A549 (cell line): ENCODE measurements around the gene CCDC167. TPM values are rescaled to one million over a fixed set of nuclear protein-coding genes. Genes with fewer than 3 reads are reported as not detected.

ENCODE experiments used
- ATAC-seq, 2 experiments: fragments of 200-7000 bp in 1 of 2; fragments of >200 bp in 1 of 2; cut with Nextera tagmentation in 1 of 2; cut with Tn5 transposase in 1 of 2; 3 replicates each; pipeline versions ENCODE4 v1.8.0 to v1.9.1; 2018 to 2020; ENCODE audit warnings: mild to moderate bottlenecking in 1 of 2, moderate library complexity in 1 of 2
- CTCF ChIA-PET: fragments of 300-600 bp; sonication (Branson Sonifier 250); formaldehyde crosslinking; extraction: SDS; loops from one replicate; lab custom pipeline; 2021; ENCODE audit warnings: antibody characterized with exemption, inconsistent platforms; lab: Yijun Ruan, JAX
- POLR2A ChIA-PET: fragments of 350-600 bp; formaldehyde crosslinking; extraction: SDS; loops from one replicate; lab custom pipeline; 2021; ENCODE audit warnings: antibody characterized with exemption, inconsistent platforms; lab: Yijun Ruan, JAX
- DNase-seq, 2 experiments: peaks; one replicate each; pipeline versions ENCODE4 v3.0.0 to v3.0.0-alpha.2; 2011 to 2016; ENCODE audit warnings: low read depth in 1 of 2, low spot score in 1 of 2
- FAIRE-seq: peaks from 2 replicates; lab custom pipeline; 2011; peaks lifted over from hg19 to GRCh38; lab: Jason Lieb, UNC
- H3K27ac ChIP-seq, 2 experiments: fragments of >200 bp; sonication (Bioruptor Twin); formaldehyde crosslinking; 3 replicates each; pipeline ENCODE4 v1.5.1; 2016 to 2017
- H3K4me1 ChIP-seq: fragments of >200 bp; sonication (Bioruptor Twin); formaldehyde crosslinking; 3 replicates; pipeline ENCODE4 v1.6.1; 2016
- H3K4me2 ChIP-seq: fragments of >200 bp; sonication (Bioruptor Twin); formaldehyde crosslinking; 3 replicates; pipeline ENCODE4 v1.6.1; 2016
- H3K4me3 ChIP-seq: fragments of >200 bp; sonication (Bioruptor Twin); formaldehyde crosslinking; 3 replicates; pipeline ENCODE4 v1.5.1; 2016
- H3K9me3 ChIP-seq: fragments of >200 bp; sonication (Bioruptor Twin); formaldehyde crosslinking; 3 replicates; pipeline ENCODE4 v1.6.1; 2016
- ATOH8 ChIP-seq: fragments of 250-450 bp; sonication (Bioruptor Pico); IDR thresholded peaks from 2 replicates; pipeline ENCODE4 v1.5.0; 2020; ENCODE audit warnings: low read depth, mild to moderate bottlenecking, moderate library complexity
- BHLHE40 ChIP-seq: IDR thresholded peaks from 2 replicates; pipeline ENCODE4 v1.6.1; 2012; ENCODE audit warnings: low read depth, low read length, inconsistent platforms
- CHD2 ChIP-seq: fragments of 150-350 bp; IDR thresholded peaks from 2 replicates; pipeline ENCODE4 v1.6.1; 2014; ENCODE audit warnings: low read length; ENCODE audit not compliant: partially characterized antibody
- EHMT2 ChIP-seq: fragments of 200-600 bp; sonication (generic); IDR thresholded peaks from 2 replicates; pipeline ENCODE4 v1.6.1; 2016; ENCODE audit warnings: antibody characterized with exemption, low read depth, mild to moderate bottlenecking, moderate library complexity
- FOSB ChIP-seq: fragments of 250-450 bp; sonication (Bioruptor Pico); IDR thresholded peaks from 2 replicates; pipeline ENCODE4 v1.5.0; 2020; ENCODE audit warnings: mild to moderate bottlenecking, moderate library complexity
- GATA3 ChIP-seq: IDR thresholded peaks from 2 replicates; pipeline ENCODE4 v1.6.1; 2012; ENCODE audit warnings: borderline replicate concordance
- HES2 ChIP-seq: fragments of >200 bp; sonication (Bioruptor Twin); formaldehyde crosslinking; IDR thresholded peaks from 2 replicates; pipeline ENCODE4 v1.6.1; 2016
- HMGXB4 ChIP-seq: fragments of 250-450 bp; sonication (Bioruptor Pico); IDR thresholded peaks from 2 replicates; pipeline ENCODE4 v1.5.0; 2021; ENCODE audit warnings: mild to moderate bottlenecking, moderate library complexity, borderline replicate concordance
- HOXB5 ChIP-seq: fragments of 250-450 bp; sonication (Bioruptor Pico); IDR thresholded peaks from 2 replicates; pipeline ENCODE4 v1.5.0; 2020; ENCODE audit warnings: mild to moderate bottlenecking, moderate library complexity
- JUN ChIP-seq, 2 experiments: fragments of >200 bp; sonication (Bioruptor Twin); formaldehyde crosslinking; IDR thresholded peaks; 2 replicates in 1 of 2; 3 replicates in 1 of 2; pipeline ENCODE4 v1.6.1; 2016 to 2017
- MAFK ChIP-seq: fragments of 450-650 bp; IDR thresholded peaks from 2 replicates; pipeline ENCODE4 v1.6.1; 2014; ENCODE audit not compliant: partially characterized antibody
- NFE2L2 ChIP-seq: fragments of 150-350 bp; conservative IDR thresholded peaks from 2 replicates; pipeline ENCODE4 v1.6.1; 2014; ENCODE audit warnings: low read length
- RARB ChIP-seq: fragments of 250-450 bp; sonication (Bioruptor Pico); IDR thresholded peaks from 2 replicates; pipeline ENCODE4 v1.8.0; 2021; ENCODE audit warnings: mild to moderate bottlenecking, moderate library complexity
- RNF2 ChIP-seq: fragments of 200-600 bp; sonication (generic); IDR thresholded peaks from 2 replicates; pipeline ENCODE4 v1.6.1; 2016; ENCODE audit warnings: low read depth, mild to moderate bottlenecking, antibody characterized with exemption, moderate library complexity, borderline replicate concordance
- USF2 ChIP-seq: fragments of 450-650 bp; IDR thresholded peaks from 2 replicates; pipeline ENCODE4 v1.6.1; 2014; ENCODE audit warnings: antibody characterized with exemption
- ZSCAN20 ChIP-seq: fragments of 250-450 bp; sonication (Bioruptor Pico); IDR thresholded peaks from 2 replicates; pipeline ENCODE4 v1.8.0; 2022; ENCODE audit warnings: mild to moderate bottlenecking, moderate library complexity
- WGBS: methylation state at CpG from one replicate; pipeline ENCODE4 v1.1.6; 2017; ENCODE audit errors: missing lambda C conversion rate; 5-methylcytosine and 5-hydroxymethylcytosine counted together
- polyA plus RNA-seq, 4 experiments: library from polyadenylated mRNA; depleted of rRNA in 3 of 4; stranded (reverse); fragments of >200 nt; fragmentation: RNase III in 1 of 4; extraction: RNeasy Plus Mini Kit Qiagen cat#74134 plus additional on column Dnase treatment in 1 of 4; gene quantifications; 2 replicates in 3 of 4; 3 replicates in 1 of 4; pipeline ENCODE4 v1.2.3, GENCODE V29; 2011 to 2017

CCDC167 gene
- polyA plus RNA-seq, 2 of the 4 experiments (the other 2 are of a cell fraction): 35.1 to 39.1 TPM

- peaks cover 11% of the 10 kb centered on the region; the same call in 1 of the 3 replicates for H3K4me1 ChIP-seq
- 88% methylated on average over 11 of the region's 11 CpGs for WGBS
These were observed 17.7 kb upstream of the CCDC167 start for GRCh38 chr6:37517411-37517812.

GRCh38 chr6:37516920-37517405, 17.3 kb upstream of the CCDC167 start:
- Histone ChIP-seq H3K9me3 (no peaks in the 10 kb centered on the region), H3K4me3 (no peak overlapping the region), H3K4me2 (no peak overlapping the region), H3K4me1 (peaks cover 11% of the 10 kb centered on the region; the same call in 1 of the 3 replicates), H3K27ac (peak overlapping the region in 1 of 2 experiments; percentile 55; a peak in 2 of 6 replicates)
- FAIRE-seq: no peak
- no peak for TF ChIP-seq GATA3
- no peak for TF ChIP-seq RNF2
- no peak for TF ChIP-seq MAFK
- no peak for TF ChIP-seq HES2
- TF ChIP-seq NFE2L2: no peak
- TF ChIP-seq FOSB (CRISPR knock-in tag): no peak
- TF ChIP-seq JUN (IDR thresholded peaks at IDR 0.05): no peak
- 59% methylated on average over 6 of the region's 16 CpGs for WGBS
- CTCF ChIA-PET: interaction anchor here (0.8 to 1.3 kb wide), 2 partner anchors 13 to 17 kb away, joined by 4 to 5 read pairs; no protein-coding TSS in a partner anchor
- no peak; a peak in 1 of 6 replicates for ATAC-seq
- DNase-seq: no peak
- POLR2A ChIA-PET: no interaction called here

More at GRCh38 chr6:37517411-37517812, 17.7 kb upstream of the CCDC167 start:
- Histone ChIP-seq H3K4me2 (no peak overlapping the region), H3K4me3 (no peak overlapping the region)
- no peak for DNase-seq
- ATAC-seq: no peak
- CTCF ChIA-PET: interaction anchor here (0.8 to 1.1 kb wide), 2 partner anchors 17 to 53 kb away, joined by 3 to 4 read pairs; no protein-coding TSS in a partner anchor
- FAIRE-seq: no peak
- no peak for TF ChIP-seq ZSCAN20 (CRISPR knock-in tag)
- no peak for TF ChIP-seq JUN (IDR thresholded peaks at IDR 0.05)
- no peak for TF ChIP-seq RARB (CRISPR knock-in tag)
- TF ChIP-seq, all 56 proteins: peak for 0
- Histone ChIP-seq H3K9me3 (no peaks in the 10 kb centered on the region), H3K27ac (no peak overlapping the region)
- POLR2A ChIA-PET: no interaction called here

- ChIA-PET POLR2A (no interaction called here), CTCF (interaction anchor here (0.8 to 1.3 kb wide), 2 partner anchors 12 to 18 kb away, joined by 4 to 5 read pairs; no protein-coding TSS in a partner anchor)
- ATAC-seq (peak in 1 of 2 experiments; percentile 48; a peak in 3 of 6 replicates), FAIRE-seq (no peak), DNase-seq (no peak)
- H3K4me3 ChIP-seq: no peak overlapping the region
- H3K27ac ChIP-seq: peak overlapping the region in 1 of 2 experiments; percentile 55; a peak in 3 of 6 replicates
- WGBS: 22% methylated on average over 6 of the region's 18 CpGs
- H3K9me3 ChIP-seq: no peaks in the 10 kb centered on the region
- peaks cover 11% of the 10 kb centered on the region; the same call in 1 of the 3 replicates for H3K4me1 ChIP-seq
- TF ChIP-seq MAFK (no peak), CHD2 (no peak), USF2 (peak; percentile 35; the same call in 1 of the 2 replicates), EHMT2 (no peak)
- H3K4me2 ChIP-seq: peak overlapping the region; percentile 32; the same call in 2 of the 3 replicates
These were observed 16.6 kb upstream of the CCDC167 start for GRCh38 chr6:37516076-37516919.

- peak overlapping the region in 1 of 2 experiments; percentile 55; a peak in 2 of 6 replicates for H3K27ac ChIP-seq
- no peak for TF ChIP-seq BHLHE40
- TF ChIP-seq HOXB5 (CRISPR knock-in tag): no peak
- TF ChIP-seq ZSCAN20 (CRISPR knock-in tag): no peak
- no peak for TF ChIP-seq ATOH8 (CRISPR knock-in tag)
- TF ChIP-seq HMGXB4 (CRISPR knock-in tag): no peak
- DNase-seq: no peak
- WGBS: 86% methylated on average over 9 of the region's 9 CpGs
- POLR2A ChIA-PET: no interaction called here
- H3K4me3 ChIP-seq: no peak overlapping the region
- no peaks in the 10 kb centered on the region for H3K9me3 ChIP-seq
- no peak for FAIRE-seq
- peaks cover 11% of the 10 kb centered on the region; the same call in 1 of the 3 replicates for H3K4me1 ChIP-seq
- CTCF ChIA-PET: interaction anchor here (1.3 kb wide), 1 partner anchor 12 kb away, joined by 5 read pairs; no protein-coding TSS in a partner anchor
- H3K4me2 ChIP-seq: peak overlapping the region; percentile 32; the same call in 2 of the 3 replicates
- ATAC-seq: no peak; a peak in 1 of 6 replicates
These were observed 16.0 kb upstream of the CCDC167 start for GRCh38 chr6:37515712-37516075.
